Panc1 (cell line): ENCODE measurements around the gene NCL. TPM values are rescaled to one million over a fixed set of nuclear protein-coding genes. Genes with fewer than 3 reads are reported as not detected.

Experiments used
- ATAC-seq: fragments of 200-7000 bp; cut with Tn5 transposase; 2 replicates; pipeline ENCODE4 v1.9.1; 2020; ENCODE audit warnings: mild to moderate bottlenecking, moderate library complexity
- BruUV-seq: library from RNA; stranded (reverse); fragments of 400-500 nt; replicated peaks from 2 replicates; lab custom pipeline; 2021; lab: Mats Ljungman, UMichigan
- CTCF ChIA-PET: fragments of 300-600 bp; sonication (Branson Sonifier 250); formaldehyde crosslinking; loops from one replicate; lab custom pipeline; 2022; ENCODE audit warnings: antibody characterized with exemption; lab: Charles Lee
- POLR2A ChIA-PET: fragments of 300-600 bp; sonication (Branson Sonifier 250); formaldehyde crosslinking; loops from one replicate; lab custom pipeline; 2022; ENCODE audit warnings: antibody characterized with exemption; lab: Charles Lee
- DNase-seq: peaks from one replicate; pipeline ENCODE4 v3.0.0-alpha.2; 2010; ENCODE audit warnings: low read depth, low spot score
- H3K27ac ChIP-seq: 2 replicates; pipeline ENCODE4 v1.5.1; 2011; ENCODE audit warnings: mild to moderate bottlenecking, low read length, inconsistent platforms
- H3K27me3 ChIP-seq: fragments of 200-500 bp; sonication (Bioruptor generic); 2 replicates; pipeline ENCODE4 v1.6.0; 2014; ENCODE audit warnings: low read length, inconsistent platforms; ENCODE audit not compliant: control insufficient read depth, insufficient read depth
- H3K36me3 ChIP-seq: fragments of 200-500 bp; sonication (Bioruptor generic); 2 replicates; pipeline ENCODE4 v1.5.1; 2014; ENCODE audit warnings: inconsistent platforms, mild to moderate bottlenecking, low read length, moderate library complexity; ENCODE audit not compliant: control insufficient read depth, insufficient read depth
- H3K4me1 ChIP-seq: 2 replicates; pipeline ENCODE4 v1.5.1; 2011; ENCODE audit warnings: inconsistent platforms, mild to moderate bottlenecking, low read length, moderate library complexity; ENCODE audit not compliant: control insufficient read depth, insufficient read depth
- H3K4me3 ChIP-seq, 2 experiments: 2 replicates each; pipeline ENCODE4 v1.5.1; 2011 to 2012; ENCODE audit warnings: low read depth in 2 of 2, low read length in 2 of 2, mild to moderate bottlenecking in 2 of 2, inconsistent platforms in 1 of 2, moderate library complexity in 1 of 2
- H3K9me3 ChIP-seq: fragments of 200-500 bp; sonication (Bioruptor generic); 2 replicates; pipeline ENCODE4 v1.5.1; 2014; ENCODE audit warnings: low read depth, mild to moderate bottlenecking, inconsistent platforms, low read length, moderate library complexity; ENCODE audit not compliant: control insufficient read depth, insufficient read depth
- POLR2AphosphoS5 ChIP-seq: IDR thresholded peaks from 2 replicates; pipeline ENCODE4 v1.6.1; 2012; ENCODE audit warnings: mild to moderate bottlenecking, low read depth, low read length, moderate library complexity
- SIN3A ChIP-seq: IDR thresholded peaks from 2 replicates; pipeline ENCODE4 v1.6.1; 2012; ENCODE audit warnings: low read depth, mild to moderate bottlenecking, low read length, moderate library complexity, borderline replicate concordance; ENCODE audit not compliant: insufficient read depth
- TCF7L2 ChIP-seq: IDR thresholded peaks from 2 replicates; pipeline ENCODE4 v1.6.1; 2011; ENCODE audit warnings: mild to moderate bottlenecking, low read depth, low read length, inconsistent platforms
- in situ Hi-C: cut with HindIII; loops from 2 replicates; pipeline ENCODE4 v1.10.0; 2016; ENCODE audit warnings: low sequenced_read_pairs, low pct_unique_long_range_greater_than_20kb
- intact Hi-C: fragments of 100-400 bp; cut with micrococcal nuclease; formaldehyde crosslinking; loops from one replicate; pipeline ENCODE4 v1.10.0; 2022; ENCODE audit not compliant: unreplicated experiment
- total RNA-seq: library from RNA; stranded (reverse); gene quantifications from one replicate; pipeline ENCODE4 v1.2.1, GENCODE V29; 2021; ENCODE audit not compliant: unreplicated experiment
- TF ChIP-seq, protein P1 (sequence below): fragments of 450-650 bp; IDR thresholded peaks from 2 replicates; pipeline ENCODE4 v1.5.1; 2017; ENCODE audit warnings: mild to moderate bottlenecking
- TF ChIP-seq, protein P2 (sequence below), 2 experiments: IDR thresholded peaks; 2 replicates each; pipeline ENCODE4 v1.6.1; 2011 to 2012; ENCODE audit warnings: low read depth in 2 of 2, control low read depth in 1 of 2, low read length in 1 of 2, mild to moderate bottlenecking in 1 of 2, moderate library complexity in 1 of 2; ENCODE audit not compliant: insufficient read depth in 1 of 2

NCL gene
- total RNA-seq, 1 experiment from 2014 or later, result 778 TPM

DNA sequence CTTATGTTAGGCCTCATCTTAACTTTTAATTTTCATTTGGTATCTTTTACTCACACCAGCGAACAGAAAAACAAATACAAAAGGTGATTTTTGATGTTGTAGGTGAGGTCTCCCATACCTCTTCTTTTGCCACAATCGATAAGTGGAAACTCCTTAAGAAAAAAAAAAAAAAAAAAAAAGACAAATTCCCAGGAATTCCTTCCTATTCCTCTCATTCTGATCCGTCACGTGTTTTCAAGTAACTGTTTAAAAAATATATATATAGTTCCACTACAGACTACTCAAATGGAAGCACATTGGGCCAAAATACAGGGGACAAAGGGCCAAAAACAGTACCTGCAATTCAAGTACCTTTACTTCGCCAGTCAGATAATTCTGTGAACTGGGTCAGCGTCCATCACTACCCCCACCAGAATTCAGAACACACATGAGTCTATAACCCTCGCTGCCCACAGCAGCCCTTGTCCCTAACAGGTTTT is 49.5 kb upstream of the NCL start:
- in situ Hi-C loops, result no loop called here
- POLR2A ChIA-PET, result interaction anchor here (0.6 to 1.0 kb wide), 2 partner anchors 19 to 34 kb away, joined by 3 to 4 read pairs; no protein-coding TSS in a partner anchor
- no peak for TF ChIP-seq SIN3A
- TF ChIP-seq, protein P1, sequence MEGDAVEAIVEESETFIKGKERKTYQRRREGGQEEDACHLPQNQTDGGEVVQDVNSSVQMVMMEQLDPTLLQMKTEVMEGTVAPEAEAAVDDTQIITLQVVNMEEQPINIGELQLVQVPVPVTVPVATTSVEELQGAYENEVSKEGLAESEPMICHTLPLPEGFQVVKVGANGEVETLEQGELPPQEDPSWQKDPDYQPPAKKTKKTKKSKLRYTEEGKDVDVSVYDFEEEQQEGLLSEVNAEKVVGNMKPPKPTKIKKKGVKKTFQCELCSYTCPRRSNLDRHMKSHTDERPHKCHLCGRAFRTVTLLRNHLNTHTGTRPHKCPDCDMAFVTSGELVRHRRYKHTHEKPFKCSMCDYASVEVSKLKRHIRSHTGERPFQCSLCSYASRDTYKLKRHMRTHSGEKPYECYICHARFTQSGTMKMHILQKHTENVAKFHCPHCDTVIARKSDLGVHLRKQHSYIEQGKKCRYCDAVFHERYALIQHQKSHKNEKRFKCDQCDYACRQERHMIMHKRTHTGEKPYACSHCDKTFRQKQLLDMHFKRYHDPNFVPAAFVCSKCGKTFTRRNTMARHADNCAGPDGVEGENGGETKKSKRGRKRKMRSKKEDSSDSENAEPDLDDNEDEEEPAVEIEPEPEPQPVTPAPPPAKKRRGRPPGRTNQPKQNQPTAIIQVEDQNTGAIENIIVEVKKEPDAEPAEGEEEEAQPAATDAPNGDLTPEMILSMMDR, result no peak
- no peak for TF ChIP-seq TCF7L2
- no peak for TF ChIP-seq POLR2AphosphoS5
- TF ChIP-seq, protein P2, sequence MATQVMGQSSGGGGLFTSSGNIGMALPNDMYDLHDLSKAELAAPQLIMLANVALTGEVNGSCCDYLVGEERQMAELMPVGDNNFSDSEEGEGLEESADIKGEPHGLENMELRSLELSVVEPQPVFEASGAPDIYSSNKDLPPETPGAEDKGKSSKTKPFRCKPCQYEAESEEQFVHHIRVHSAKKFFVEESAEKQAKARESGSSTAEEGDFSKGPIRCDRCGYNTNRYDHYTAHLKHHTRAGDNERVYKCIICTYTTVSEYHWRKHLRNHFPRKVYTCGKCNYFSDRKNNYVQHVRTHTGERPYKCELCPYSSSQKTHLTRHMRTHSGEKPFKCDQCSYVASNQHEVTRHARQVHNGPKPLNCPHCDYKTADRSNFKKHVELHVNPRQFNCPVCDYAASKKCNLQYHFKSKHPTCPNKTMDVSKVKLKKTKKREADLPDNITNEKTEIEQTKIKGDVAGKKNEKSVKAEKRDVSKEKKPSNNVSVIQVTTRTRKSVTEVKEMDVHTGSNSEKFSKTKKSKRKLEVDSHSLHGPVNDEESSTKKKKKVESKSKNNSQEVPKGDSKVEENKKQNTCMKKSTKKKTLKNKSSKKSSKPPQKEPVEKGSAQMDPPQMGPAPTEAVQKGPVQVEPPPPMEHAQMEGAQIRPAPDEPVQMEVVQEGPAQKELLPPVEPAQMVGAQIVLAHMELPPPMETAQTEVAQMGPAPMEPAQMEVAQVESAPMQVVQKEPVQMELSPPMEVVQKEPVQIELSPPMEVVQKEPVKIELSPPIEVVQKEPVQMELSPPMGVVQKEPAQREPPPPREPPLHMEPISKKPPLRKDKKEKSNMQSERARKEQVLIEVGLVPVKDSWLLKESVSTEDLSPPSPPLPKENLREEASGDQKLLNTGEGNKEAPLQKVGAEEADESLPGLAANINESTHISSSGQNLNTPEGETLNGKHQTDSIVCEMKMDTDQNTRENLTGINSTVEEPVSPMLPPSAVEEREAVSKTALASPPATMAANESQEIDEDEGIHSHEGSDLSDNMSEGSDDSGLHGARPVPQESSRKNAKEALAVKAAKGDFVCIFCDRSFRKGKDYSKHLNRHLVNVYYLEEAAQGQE (IDR thresholded peaks at IDR 0.05; ENCODE audit: insufficient read depth in 1 of 2, low read depth in 2 of 2, low read length in 1 of 2), result no peak

DNA sequence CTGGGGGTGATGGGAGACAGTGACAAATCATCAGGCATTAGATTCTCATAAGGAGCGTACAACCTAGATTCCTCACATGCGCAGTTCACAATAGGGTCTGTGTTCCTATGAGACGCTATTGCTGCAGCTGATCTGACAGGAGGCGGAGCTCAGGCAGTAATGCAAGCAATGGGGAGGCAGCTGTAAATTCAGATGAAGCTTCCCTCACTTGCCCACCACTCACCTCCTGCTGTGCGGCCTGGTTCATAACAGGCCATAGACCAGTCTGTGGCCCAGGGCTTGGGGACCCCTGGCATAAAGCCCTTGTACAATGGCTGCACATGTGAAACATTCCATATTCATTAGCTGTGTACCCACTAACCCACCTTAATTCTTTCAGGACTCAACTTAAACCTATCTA is 47.9 kb upstream of the NCL start:
- Histone ChIP-seq H3K27me3 (no peaks in the 10 kb centered on the region), H3K4me3 (no peak overlapping the region), H3K36me3 (no peaks in the 10 kb centered on the region; the same call in 1 of the 2 replicates), H3K9me3 (no peaks in the 10 kb centered on the region), H3K27ac (no peak overlapping the region), H3K4me1 (peaks cover 12% of the 10 kb centered on the region)
- in situ Hi-C loops (no loop called here), intact Hi-C loops (no loop called here)
- TF ChIP-seq, protein P2 (IDR thresholded peaks at IDR 0.05; ENCODE audit: insufficient read depth in 1 of 2, low read depth in 2 of 2, low read length in 1 of 2), result no peak
- TF ChIP-seq, protein P1, result no peak
- no peak for TF ChIP-seq SIN3A
- TF ChIP-seq TCF7L2, result no peak
- no peak for TF ChIP-seq POLR2AphosphoS5
- BruUV-seq, result no TSS peak
- POLR2A ChIA-PET, result interaction anchor here (0.6 kb wide), 1 partner anchor 40 kb away, joined by 8 read pairs; no protein-coding TSS in a partner anchor
- CTCF ChIA-PET, result no interaction called here
- no peak for ATAC-seq
- DNase-seq, result no peak

More for the DNA sequence above, 49.5 kb upstream of the NCL start:
- ATAC-seq (no peak; the same call in 1 of the 2 replicates), DNase-seq (no peak)
- CTCF ChIA-PET, result interaction anchor here (0.6 kb wide), 1 partner anchor 50 kb away, joined by 3 read pairs; no protein-coding TSS in a partner anchor
- Histone ChIP-seq H3K4me3 (peak overlapping the region; percentile 82 to 96), H3K36me3 (no peaks in the 10 kb centered on the region; the same call in 1 of the 2 replicates), H3K4me1 (peaks cover 12% of the 10 kb centered on the region), H3K27ac (peak overlapping the region; percentile 97), H3K9me3 (no peaks in the 10 kb centered on the region), H3K27me3 (no peaks in the 10 kb centered on the region)
- TSS peak; percentile 98 for BruUV-seq
- intact Hi-C loops, result no loop called here
